ENCODE results near the gene VAV1. TPM values are rescaled to one million over a fixed set of nuclear protein-coding genes. Genes with fewer than 3 reads are reported as not detected.
"Not testable (repeated sequence)": the region's sequence is repeated elsewhere in the genome, so short reads cannot be mapped to it uniquely, and the experiment has no call there.

VAV1 gene
- polyA plus RNA-seq, 3 donors = 1.2 to 1.8 (median 1.5) TPM

DNA sequence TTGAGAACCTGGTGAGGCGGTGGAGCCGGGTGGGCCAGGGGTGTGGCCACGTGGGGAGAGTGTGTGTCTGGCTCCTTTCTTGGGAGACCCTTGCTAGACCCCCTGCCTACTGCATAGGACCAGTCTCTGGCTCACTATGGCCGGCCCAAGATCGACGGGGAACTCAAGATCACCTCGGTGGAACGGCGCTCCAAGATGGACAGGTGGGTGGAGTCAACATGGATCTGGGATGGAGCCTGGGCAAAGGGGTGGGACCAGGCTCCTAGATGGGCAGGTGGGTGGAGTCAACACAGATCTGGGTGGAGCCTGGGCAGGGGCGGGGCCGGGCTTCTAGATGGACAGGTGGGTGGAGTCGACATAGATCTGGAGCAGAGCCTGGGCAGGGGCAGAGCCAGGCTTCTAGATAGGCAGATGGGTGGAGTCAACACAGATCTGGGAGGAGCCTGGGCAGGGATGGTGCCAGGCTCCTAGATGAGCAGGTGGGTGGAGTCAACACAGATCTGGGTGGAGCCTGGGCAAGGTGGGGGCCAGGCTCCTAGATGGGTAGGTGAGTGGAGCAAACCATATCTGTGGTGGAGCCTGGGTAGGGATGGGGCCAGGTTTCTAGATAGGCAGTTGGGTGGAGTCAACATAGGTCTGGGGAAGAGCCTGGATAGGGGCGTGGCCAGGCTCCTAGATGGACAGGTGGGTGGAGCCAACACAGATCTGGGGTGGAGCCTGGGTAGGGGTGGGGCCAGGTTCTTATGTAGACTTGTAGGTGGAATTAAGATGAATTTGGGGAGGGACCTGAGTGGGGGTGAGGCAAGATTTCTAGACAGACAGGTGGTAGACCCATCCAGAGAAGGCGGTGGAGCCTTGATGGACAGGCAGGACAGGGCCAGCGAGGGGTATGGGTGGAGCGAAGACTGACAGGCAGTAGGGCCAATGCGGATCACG is 56.5 kb downstream of the VAV1 start:
- no peak for DNase-seq (ENCODE audit: extremely low read depth in 1 of 11, low read depth in 9 of 11, low spot score in 4 of 11)

DNA sequence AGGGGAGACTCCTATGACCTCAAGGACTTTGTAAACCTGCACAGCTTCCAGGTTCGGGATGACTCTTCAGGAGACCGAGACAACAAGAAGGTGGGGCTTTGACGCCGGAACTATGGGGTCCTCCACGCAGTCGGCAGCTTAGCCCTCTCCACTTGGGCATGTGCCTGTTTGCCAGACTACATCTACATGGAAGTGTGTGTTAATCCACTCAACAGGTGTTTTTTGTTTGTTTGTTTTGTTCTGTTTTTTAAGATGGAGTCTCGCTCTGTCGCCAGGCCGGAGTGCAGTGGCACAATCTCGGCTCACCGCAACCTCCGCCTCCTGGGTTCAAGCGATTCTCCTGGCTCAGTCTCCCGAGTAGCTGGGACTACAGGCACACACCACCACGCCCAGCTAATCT is 57.3 kb downstream of the VAV1 start:
- not testable (repeated sequence) for DNase-seq (ENCODE audit: extremely low read depth in 1 of 11, low read depth in 9 of 11, low spot score in 4 of 11)

DNA sequence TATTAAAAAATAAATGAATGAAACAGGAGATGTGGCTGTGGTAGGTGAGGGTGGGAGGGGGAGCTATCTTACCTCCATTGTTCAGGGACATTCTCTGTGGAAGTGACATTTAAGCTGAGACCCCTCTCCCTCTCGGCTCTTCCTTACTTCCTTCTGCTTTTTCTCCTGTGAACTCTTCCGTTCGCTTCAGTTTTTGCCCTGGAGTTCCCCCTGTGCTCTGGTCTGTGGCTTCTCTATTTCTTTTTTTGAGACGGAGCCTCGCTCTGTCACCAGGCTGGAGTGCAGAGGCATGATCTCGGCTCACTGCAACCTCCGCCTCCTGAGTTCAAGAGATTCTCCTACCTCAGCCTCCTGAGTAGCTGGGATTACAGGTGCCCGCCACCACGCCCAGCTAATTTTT is 58.6 kb downstream of the VAV1 start:
- not testable (repeated sequence) for DNase-seq (ENCODE audit: extremely low read depth in 1 of 11, low read depth in 9 of 11, low spot score in 4 of 11)

DNA sequence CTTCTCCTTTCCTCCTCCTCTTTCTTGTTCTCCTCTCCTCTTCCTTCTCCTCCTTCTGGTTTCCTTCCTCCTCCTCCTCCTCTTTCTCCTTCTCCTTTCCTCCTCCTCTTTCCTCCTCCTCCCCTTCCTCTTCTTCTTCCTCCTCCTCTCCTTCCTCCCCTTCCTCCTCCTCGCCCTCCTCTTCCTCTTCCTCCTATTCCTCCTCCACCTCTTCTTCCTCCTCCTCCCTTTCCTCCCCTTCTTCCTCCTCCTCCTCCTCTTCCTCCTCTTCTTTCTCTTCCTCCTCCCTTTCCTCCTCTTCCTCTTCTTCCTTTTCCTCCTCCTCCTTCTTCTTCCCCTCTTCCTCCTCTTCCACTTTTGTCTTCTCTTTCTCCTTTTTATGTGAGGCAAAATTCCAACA is 59.9 kb downstream of the VAV1 start:
- no peak for DNase-seq (ENCODE audit: extremely low read depth in 1 of 11, low read depth in 9 of 11, low spot score in 4 of 11)

DNA sequence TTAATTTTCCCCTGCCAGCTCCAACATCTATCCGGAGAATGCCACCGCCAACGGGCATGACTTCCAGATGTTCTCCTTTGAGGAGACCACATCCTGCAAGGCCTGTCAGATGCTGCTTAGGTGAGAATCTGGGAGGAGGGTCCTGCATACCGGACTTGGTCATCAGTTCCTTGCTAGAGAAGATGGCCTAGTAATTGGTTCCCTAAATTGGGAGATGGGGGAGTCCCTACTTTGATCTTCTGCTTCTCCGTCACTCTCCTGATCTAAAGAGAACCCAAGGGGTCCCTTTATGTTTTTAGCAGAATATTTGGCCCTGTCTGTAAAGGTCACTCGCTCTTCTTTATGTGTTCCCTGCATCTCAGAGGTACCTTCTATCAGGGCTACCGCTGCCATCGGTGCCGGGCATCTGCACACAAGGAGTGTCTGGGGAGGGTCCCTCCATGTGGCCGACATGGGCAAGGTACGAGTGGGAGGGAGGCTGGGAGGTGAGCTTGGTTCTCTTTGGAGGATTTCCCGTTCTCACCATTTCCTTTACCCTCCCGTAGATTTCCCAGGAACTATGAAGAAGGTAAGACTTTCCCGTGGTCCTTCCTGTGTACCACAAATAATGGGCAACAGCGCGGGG is 60.8 kb downstream of the VAV1 start:
- no peak for DNase-seq (ENCODE audit: extremely low read depth in 1 of 11, low read depth in 9 of 11, low spot score in 4 of 11)

DNA sequence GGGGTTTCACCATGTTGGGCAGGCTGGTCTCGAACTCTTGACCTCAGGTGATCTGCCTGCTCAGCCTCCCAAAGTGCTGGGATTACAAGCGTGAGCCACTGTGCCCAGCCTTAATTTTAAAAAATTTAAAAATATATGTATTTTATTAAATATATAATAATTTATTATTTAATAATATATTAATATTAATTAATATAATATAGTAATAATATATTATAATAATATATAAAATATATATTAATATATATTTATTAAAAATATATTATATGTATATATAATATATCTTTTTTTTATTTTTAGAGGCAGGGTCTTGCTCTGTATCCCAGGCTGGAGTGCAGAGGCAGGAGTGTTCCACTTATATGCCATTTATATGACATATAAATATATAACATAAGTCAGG is 61.9 kb downstream of the VAV1 start:
- no peak for DNase-seq (ENCODE audit: extremely low read depth in 1 of 11, low read depth in 9 of 11, low spot score in 4 of 11)

DNA sequence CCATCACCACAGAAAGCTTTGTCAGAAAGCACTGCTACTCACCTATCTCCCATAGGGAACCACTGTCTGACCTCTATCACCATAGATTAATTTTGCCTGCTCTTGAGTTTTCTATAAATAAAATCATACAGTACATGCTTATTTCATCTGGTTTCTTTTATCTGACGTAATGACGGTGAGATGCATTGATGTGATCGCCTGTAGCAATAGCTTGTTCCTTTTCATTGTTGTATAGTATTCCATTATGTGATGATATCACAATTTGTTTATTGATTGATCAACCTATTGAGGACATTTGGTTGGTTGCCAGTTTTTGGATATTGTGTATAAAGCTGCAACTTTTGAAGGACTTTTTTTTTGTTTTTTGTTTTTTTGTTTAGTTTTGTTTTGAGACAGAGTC is 63.0 kb downstream of the VAV1 start:
- DNase-seq (ENCODE audit: extremely low read depth in 1 of 11, low read depth in 9 of 11, low spot score in 4 of 11) = no peak

DNA sequence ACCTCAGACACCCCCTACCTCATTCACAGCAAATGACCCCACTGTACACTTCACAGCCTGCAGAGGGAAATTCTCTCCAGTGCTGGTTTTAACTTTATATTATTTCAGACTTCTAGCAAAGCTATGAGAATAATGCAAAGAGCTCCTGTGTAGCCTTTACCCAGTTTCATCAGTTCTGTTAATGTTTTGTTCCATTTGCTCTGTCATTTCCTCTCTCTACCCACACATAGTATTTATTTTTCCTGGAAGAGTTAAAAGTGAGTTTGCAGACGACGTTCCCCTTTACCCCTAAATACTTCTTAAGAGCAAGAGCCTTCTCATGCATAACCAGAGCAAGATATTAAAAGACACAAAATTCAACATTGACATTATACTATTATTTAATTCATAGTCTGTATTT is 65.0 kb downstream of the VAV1 start:
- no peak for DNase-seq (ENCODE audit: extremely low read depth in 1 of 11, low read depth in 9 of 11, low spot score in 4 of 11)

DNA sequence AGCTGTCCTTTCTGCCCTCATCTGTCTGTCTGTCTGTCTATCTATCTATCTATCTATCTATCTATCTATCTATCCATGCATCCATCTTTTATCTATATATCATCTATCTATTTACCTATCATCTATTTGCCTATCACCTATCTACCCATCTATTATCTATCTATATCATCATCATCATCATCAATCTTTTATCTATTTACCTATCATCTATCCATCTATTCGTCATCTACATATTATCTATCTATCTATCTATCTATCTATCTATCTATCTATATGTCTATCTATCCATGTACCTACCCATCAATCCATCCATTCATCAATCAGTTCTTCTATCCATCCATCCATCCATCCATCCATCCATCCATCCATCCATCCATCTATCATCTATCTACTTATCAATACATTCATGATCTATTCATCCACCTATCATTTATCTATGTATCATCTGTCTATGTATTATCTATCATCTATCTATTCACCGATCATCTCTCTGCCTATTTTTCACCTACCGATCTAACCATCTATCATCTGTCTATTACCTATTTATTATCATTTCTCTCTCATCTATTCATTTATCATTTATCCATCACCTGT is 65.7 kb downstream of the VAV1 start:
- DNase-seq (ENCODE audit: extremely low read depth in 1 of 11, low read depth in 9 of 11, low spot score in 4 of 11) = no peak

DNA sequence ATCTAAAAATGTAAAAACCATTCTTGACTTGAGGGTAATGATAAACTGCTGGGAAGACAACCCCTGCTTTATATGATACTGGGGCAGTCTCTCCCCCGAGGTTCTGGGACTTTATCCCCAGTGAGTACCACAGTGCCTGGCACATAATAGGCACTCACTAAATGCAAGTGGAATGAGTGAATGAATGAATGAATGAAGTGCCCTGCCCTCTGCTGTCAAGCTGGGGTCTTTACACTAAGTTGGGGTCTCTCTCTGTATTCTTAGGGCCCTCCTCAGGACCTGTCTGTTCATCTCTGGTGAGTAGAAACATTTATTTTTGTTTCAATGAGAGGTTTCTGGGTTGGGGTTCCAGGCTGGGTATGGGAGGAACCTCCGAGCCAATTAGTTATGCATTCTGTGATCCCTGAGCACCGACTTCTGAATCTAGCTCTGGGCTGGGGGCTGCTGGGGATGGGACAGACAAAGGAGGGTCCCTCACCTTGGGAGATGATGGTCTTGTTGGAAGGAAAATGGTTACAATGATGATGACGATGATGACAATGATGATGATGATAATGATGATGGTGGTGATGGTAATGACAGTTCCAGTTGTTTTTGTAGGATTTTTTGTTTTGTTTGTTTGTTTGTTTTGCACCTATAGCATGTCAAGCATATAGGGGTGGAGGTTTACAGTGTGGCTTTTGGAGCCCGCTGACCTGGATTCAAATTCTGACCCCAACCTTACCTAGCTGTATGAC is 70.5 kb downstream of the VAV1 start:
- no peak for DNase-seq (ENCODE audit: extremely low read depth in 1 of 11, low read depth in 9 of 11, low spot score in 4 of 11)

DNA sequence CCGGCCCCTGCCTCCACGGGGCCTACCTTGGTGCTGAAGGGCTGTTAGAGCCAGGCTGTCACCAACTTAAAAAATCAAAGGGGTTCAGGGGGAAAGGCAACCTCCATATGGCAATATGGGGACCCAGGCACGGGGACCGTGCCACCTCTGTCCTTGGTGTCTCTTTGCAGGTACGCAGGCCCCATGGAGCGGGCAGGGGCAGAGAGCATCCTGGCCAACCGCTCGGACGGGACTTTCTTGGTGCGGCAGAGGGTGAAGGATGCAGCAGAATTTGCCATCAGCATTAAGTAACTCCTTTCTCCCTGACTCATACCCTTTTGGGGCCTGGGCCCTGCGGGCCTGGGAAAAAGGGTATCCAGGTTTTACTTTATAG is 75.3 kb downstream of the VAV1 start:
- no peak for DNase-seq (ENCODE audit: extremely low read depth in 1 of 11, low read depth in 9 of 11, low spot score in 4 of 11)

DNA sequence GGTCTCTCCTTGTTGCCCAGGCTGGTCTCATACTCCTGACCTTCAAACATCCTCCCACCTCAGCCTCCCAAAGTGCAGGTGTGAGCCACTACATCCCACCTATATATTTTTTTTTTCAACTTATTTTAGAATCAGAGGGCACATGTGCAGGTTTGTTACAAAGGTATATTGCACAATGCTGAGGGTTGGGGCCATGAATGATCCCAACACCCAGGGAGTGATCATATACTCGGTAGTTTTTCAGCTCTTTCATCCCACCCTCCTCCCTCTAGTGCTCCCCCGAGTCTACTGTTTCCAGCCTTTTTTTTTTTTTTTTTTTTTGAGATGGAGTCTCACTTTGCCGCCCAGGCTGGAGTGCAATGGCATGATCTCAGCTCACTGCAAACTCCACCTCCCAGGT is 76.5 kb downstream of the VAV1 start:
- no peak for DNase-seq (ENCODE audit: extremely low read depth in 1 of 11, low read depth in 9 of 11, low spot score in 4 of 11)

DNA sequence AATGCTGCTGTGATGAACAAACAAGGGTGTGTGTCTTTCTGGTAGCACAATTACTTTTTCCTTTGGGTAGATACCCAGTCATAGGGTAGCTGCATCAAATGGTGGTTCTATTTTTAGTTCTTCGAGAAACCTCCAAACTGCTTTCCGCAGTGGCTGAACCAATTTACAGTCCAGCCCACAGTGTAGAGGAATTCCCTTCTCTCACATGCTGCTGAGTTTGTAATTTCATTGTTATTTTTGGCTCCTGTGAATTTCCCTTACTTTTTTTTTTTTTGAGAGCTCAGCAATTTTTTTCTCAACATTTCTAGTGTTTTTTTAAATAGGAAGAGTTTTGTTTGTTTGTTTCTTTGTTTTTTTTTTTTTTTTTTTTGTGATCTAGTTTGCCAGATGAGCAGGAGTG is 77.4 kb downstream of the VAV1 start:
- DNase-seq (ENCODE audit: extremely low read depth in 1 of 11, low read depth in 9 of 11, low spot score in 4 of 11) = peak in 4 of 11 donors; percentile 11 to 29 (median 16)

DNA sequence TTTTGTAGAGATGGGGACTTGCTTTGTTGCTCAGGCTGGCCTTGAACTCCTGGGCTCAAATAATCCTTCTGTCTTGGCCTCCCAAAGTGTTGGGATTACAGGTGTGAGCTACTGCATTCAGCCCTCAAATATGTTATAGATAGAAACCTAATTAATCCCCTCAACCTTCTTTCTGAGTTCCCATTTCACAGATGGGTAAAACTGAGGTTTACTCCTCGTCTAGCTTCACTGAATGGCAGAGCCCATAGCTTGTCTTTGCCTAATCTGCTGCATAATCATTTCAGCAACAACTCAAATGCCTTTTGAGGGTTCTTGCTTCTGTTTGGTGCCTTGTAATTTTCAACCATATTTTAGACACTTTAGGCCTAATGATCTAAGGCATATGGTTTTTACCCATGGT is 78.9 kb downstream of the VAV1 start:
- no peak for DNase-seq (ENCODE audit: extremely low read depth in 1 of 11, low read depth in 9 of 11, low spot score in 4 of 11)

DNA sequence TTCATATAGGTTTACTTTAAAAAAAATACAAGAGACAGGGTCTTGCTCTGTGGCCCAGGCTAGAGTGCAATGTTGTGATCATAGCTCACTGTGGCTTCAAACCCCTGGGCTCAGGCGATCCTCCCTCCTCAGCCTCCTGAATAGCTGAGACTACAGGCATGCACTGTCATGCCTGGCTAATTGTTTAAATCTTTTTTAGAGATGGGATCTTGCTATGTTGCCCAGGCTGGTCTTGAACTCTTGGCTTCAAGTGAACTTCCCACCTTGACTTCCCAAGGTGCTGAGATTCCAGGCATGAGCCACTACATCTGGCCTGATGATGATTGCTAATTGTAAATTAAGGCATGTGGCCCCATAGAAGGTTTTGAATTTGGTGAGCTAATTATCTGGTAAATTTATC is 79.5 kb downstream of the VAV1 start:
- no peak for DNase-seq (ENCODE audit: extremely low read depth in 1 of 11, low read depth in 9 of 11, low spot score in 4 of 11)

DNA sequence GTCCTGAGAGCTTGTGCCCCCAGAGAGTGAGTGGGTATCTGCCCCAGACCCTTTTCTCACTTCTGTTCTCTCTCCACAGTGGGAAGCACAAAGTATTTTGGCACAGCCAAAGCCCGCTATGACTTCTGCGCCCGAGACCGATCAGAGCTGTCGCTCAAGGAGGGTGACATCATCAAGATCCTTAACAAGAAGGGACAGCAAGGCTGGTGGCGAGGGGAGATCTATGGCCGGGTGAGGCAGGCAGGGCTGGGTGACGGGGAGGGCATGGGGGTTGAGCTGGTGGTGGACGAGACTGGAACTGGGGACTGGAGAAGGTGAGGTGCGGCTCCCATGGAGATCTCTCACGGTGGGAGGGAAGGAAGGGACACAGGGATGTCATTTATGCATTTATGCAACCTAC is 81.4 kb downstream of the VAV1 start:
- no peak for DNase-seq (ENCODE audit: extremely low read depth in 1 of 11, low read depth in 9 of 11, low spot score in 4 of 11)

DNA sequence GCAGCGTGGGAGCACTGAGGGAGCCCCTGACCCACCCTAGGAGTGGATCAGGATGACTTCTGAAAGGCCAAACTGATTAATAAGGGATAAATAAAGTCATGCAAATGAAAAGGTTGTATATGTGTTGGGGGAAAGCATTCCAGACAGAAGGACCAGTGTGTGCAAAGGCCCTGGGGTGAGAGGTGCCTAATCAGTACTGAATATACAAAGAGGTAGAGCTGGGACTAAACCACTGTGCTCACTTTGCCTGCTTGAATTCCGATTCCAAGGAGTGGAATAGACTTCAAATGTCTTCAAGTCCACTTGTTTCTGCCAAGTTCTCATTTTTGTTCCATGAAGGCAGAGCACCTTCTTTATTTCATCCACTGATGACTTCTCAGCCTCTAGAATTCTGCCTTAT is 82.2 kb downstream of the VAV1 start:
- DNase-seq (ENCODE audit: extremely low read depth in 1 of 11, low read depth in 9 of 11, low spot score in 4 of 11) = no peak

DNA sequence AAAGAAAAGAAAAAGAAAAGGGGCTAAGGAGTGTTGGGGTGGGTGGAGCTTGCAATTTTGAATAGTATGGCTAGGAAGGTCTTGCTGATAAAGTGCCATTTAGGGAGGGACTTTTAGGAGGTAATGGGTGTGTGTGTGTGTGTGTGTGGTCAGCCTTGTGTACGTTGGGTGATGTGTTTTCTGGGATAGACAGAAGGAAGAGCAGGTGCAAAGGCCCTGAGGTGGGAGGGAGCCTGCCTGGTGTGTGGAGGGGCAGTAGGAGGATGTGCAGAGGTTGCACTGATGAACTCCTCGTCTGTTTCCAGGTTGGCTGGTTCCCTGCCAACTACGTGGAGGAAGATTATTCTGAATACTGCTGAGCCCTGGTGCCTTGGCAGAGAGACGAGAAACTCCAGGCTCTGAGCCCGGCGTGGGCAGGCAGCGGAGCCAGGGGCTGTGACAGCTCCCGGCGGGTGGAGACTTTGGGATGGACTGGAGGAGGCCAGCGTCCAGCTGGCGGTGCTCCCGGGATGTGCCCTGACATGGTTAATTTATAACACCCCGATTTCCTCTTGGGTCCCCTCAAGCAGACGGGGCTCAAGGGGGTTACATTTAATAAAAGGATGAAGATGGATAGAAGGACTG is 84.4 kb downstream of the VAV1 start:
- DNase-seq (ENCODE audit: extremely low read depth in 1 of 11, low read depth in 9 of 11, low spot score in 4 of 11) = no peak

DNA sequence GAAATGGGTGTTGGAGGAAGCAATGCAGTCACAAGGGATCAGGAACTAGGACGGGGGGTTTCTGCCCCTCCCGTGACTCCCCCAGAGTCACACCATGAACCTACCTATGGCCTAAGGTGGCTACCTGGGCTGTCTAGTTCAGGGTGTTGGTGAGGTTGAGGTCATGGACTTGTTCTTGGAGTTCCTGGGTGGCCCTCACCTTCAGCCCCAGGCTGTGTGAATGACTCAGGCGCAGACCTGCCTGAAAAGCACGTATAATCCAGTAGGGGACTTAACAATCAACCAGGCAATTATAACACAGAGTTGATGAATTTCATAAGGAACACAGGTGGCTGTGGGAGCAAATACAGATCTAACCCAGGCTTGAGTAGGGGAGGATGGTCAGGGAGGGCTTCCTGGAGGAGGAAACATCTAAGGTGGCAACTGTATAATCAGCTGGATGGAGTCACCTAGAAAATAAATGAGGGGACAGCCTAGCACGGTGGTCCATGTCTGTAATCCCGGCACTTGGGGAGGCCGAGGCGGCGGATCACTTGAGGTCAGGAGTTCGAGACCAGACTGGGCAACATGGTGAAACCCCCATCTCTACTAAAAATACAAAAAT is 89.3 kb downstream of the VAV1 start:
- no peak for DNase-seq (ENCODE audit: extremely low read depth in 1 of 11, low read depth in 9 of 11, low spot score in 4 of 11)
